NCI-H748 treated with DMSO at 0.1 percent for 48 hours (cell line): Measurements from ENCODE around the gene C1orf53.
"Not testable (repeated sequence)": the region's sequence is repeated elsewhere in the genome, so short reads cannot be mapped to it uniquely, and the experiment has no call there.

Experiments used
- DNase-seq: peaks from one replicate; lab custom pipeline; 2025; lab: John Stamatoyannopoulos, UW

Gene C1orf53

GRCh38 chr1:197902454-197903195 lies at the start of gene C1orf53:
C1orf53 (plus strand) TSS chr1:197902630; CDS start chr1:197902650, 20 bp downstream.
- DNase-seq = peak; percentile 52

- DNase-seq = not testable (repeated sequence)
These were observed 46.7 kb upstream of the C1orf53 start for GRCh38 chr1:197855751-197856150.

- no peak for DNase-seq
These were observed 45.0 kb upstream of the C1orf53 start for GRCh38 chr1:197857477-197857876.

GRCh38 chr1:197859024-197859423 lies 43.4 kb upstream of the C1orf53 start:
- no peak for DNase-seq

- no peak for DNase-seq
These were observed 40.2 kb upstream of the C1orf53 start for GRCh38 chr1:197862221-197862620.

GRCh38 chr1:197862671-197863070 lies 39.8 kb upstream of the C1orf53 start:
- no peak for DNase-seq

GRCh38 chr1:197865809-197866208 lies 36.6 kb upstream of the C1orf53 start:
- no peak for DNase-seq

- peak; percentile 17 for DNase-seq
These were observed 33.5 kb upstream of the C1orf53 start for GRCh38 chr1:197868751-197869489.

- DNase-seq = no peak
These were observed 32.8 kb upstream of the C1orf53 start for GRCh38 chr1:197869490-197870077.

GRCh38 chr1:197876894-197877293 lies 25.5 kb upstream of the C1orf53 start:
- no peak for DNase-seq

GRCh38 chr1:197880385-197880784 lies 22.0 kb upstream of the C1orf53 start:
- DNase-seq = not testable (repeated sequence)

GRCh38 chr1:197882241-197882640 lies 20.2 kb upstream of the C1orf53 start:
- DNase-seq = not testable (repeated sequence)

- no peak for DNase-seq
These were observed 18.3 kb upstream of the C1orf53 start for GRCh38 chr1:197884173-197884572.

GRCh38 chr1:197890936-197891335 lies 11.5 kb upstream of the C1orf53 start:
- DNase-seq = no peak

- no peak for DNase-seq
These were observed 9.7 kb upstream of the C1orf53 start for GRCh38 chr1:197892684-197893083.

GRCh38 chr1:197896301-197896700 lies 6.1 kb upstream of the C1orf53 start:
- no peak for DNase-seq

GRCh38 chr1:197899037-197899436 lies 3.4 kb upstream of the C1orf53 start:
- DNase-seq = no peak

GRCh38 chr1:197902131-197902453 lies 338 bp upstream of the C1orf53 start:
- no peak for DNase-seq

GRCh38 chr1:197903196-197903514 lies 725 bp downstream of the C1orf53 start:
- no peak for DNase-seq

- no peak for DNase-seq
These were observed 1.8 kb downstream of the C1orf53 start for GRCh38 chr1:197904126-197904787.

- DNase-seq = no peak
These were observed 3.4 kb downstream of the C1orf53 start for GRCh38 chr1:197905699-197906351.
